Vagina (tissue), 2 donors: ENCODE measurements around the gene KIF26A. TPM values are rescaled to one million over a fixed set of nuclear protein-coding genes. Genes with fewer than 3 reads are reported as not detected.

Experiments
- DNase-seq, 2 donors: peaks; one replicate each; pipeline ENCODE4 v3.0.0-alpha.2; 2017; ENCODE audit errors: extremely low spot score in 2 of 2
- H3K27ac ChIP-seq: fragments of 200-600 bp; sonication (generic); one replicate; pipeline ENCODE4 v1.5.1; 2019
- H3K27me3 ChIP-seq: fragments of 200-600 bp; sonication (generic); one replicate; pipeline ENCODE4 v1.5.1; 2019
- H3K36me3 ChIP-seq, 2 donors: fragments of 200-600 bp; sonication (generic); one replicate each; pipeline ENCODE4 v1.5.1; 2017 to 2019
- H3K4me1 ChIP-seq: fragments of 200-600 bp; sonication (generic); one replicate; pipeline ENCODE4 v1.5.1; 2019
- H3K4me3 ChIP-seq, 2 donors: fragments of 200-600 bp; sonication (generic); 1 replicate in 1 of 2; 2 replicates in 1 of 2; pipeline ENCODE4 v1.5.1; 2016 to 2019
- H3K9me3 ChIP-seq: fragments of 200-600 bp; sonication (generic); one replicate; pipeline ENCODE4 v1.5.1; 2019
- CTCF ChIP-seq, 3 experiments: fragments of 450-650 bp in 2 of 3; fragments of 200-600 bp in 1 of 3; sonication (generic) in 1 of 3; IDR thresholded peaks; one replicate each; pipeline ENCODE4 v1.5.1; 2017 to 2019; ENCODE audit warnings: antibody characterized with exemption in 3 of 3, mild to moderate bottlenecking in 2 of 3, moderate library complexity in 2 of 3
- POLR2A ChIP-seq, 2 donors: fragments of 450-650 bp; IDR thresholded peaks; one replicate each; pipeline ENCODE4 v1.6.1; 2017; ENCODE audit warnings: antibody characterized with exemption in 2 of 2, mild to moderate bottlenecking in 2 of 2, moderate library complexity in 2 of 2
- POLR2AphosphoS5 ChIP-seq, 2 donors: sonication (generic); formaldehyde crosslinking; IDR thresholded peaks; one replicate each; pipeline ENCODE4 v1.9.0; 2017; ENCODE audit warnings: antibody characterized with exemption in 2 of 2, mild to moderate bottlenecking in 2 of 2, low read depth in 1 of 2; ENCODE audit not compliant: insufficient read depth in 1 of 2
- intact Hi-C: fragments of 100-400 bp; cut with DNase I; formaldehyde crosslinking; loops from one replicate; pipeline ENCODE4 v1.15.1; 2023
- total RNA-seq: library from RNA; depleted of rRNA; stranded (reverse); fragments of >200 nt; gene quantifications from one replicate; pipeline ENCODE4 v1.2.3, GENCODE V29; 2016

The KIF26A gene
- total RNA-seq, 1 donor from 2014 or later, result 2.7 TPM

- H3K4me1 ChIP-seq, result peaks cover 24% of the 10 kb centered on the region
- H3K36me3 ChIP-seq, result no peaks in the 10 kb centered on the region
- intact Hi-C loops, result no loop called here
- H3K27ac ChIP-seq, result peak overlapping the region; percentile 36
- no peaks in the 10 kb centered on the region for H3K27me3 ChIP-seq
- TF ChIP-seq CTCF (IDR thresholded peaks at IDR 0.05), result no peak
- TF ChIP-seq POLR2AphosphoS5 (IDR thresholded peaks at IDR 0.05; ENCODE audit: insufficient read depth in 1 of 2, low read depth in 1 of 2), result peak in 1 of 2 donors; percentile 28
- DNase-seq, result no peak
- H3K9me3 ChIP-seq, result no peaks in the 10 kb centered on the region
- H3K4me3 ChIP-seq, result no peak overlapping the region
Observed at GRCh38 chr14:104149617-104150135, 11.3 kb downstream of the KIF26A start.

GRCh38 chr14:104150136-104151025 is 12.0 kb downstream of the KIF26A start:
- DNase-seq, result no peak
- Histone ChIP-seq H3K36me3 (no peaks in the 10 kb centered on the region), H3K27ac (peak overlapping the region; percentile 36), H3K4me1 (peaks cover 24% of the 10 kb centered on the region), H3K9me3 (no peaks in the 10 kb centered on the region), H3K27me3 (no peaks in the 10 kb centered on the region), H3K4me3 (no peak overlapping the region)
- intact Hi-C loops, result no loop called here
- no peak for TF ChIP-seq POLR2AphosphoS5 (IDR thresholded peaks at IDR 0.05; ENCODE audit: insufficient read depth in 1 of 2, low read depth in 1 of 2)
- TF ChIP-seq POLR2A (IDR thresholded peaks at IDR 0.05), result no peak
- TF ChIP-seq CTCF (IDR thresholded peaks at IDR 0.05), result no peak

GRCh38 chr14:104151026-104151381 is 12.6 kb downstream of the KIF26A start:
- no peak for DNase-seq
- Histone ChIP-seq H3K9me3 (no peaks in the 10 kb centered on the region), H3K4me1 (peaks cover 24% of the 10 kb centered on the region), H3K27ac (no peak overlapping the region), H3K27me3 (no peaks in the 10 kb centered on the region), H3K36me3 (no peaks in the 10 kb centered on the region), H3K4me3 (no peak overlapping the region)
- TF ChIP-seq POLR2AphosphoS5 (IDR thresholded peaks at IDR 0.05; ENCODE audit: insufficient read depth in 1 of 2, low read depth in 1 of 2) (no peak), CTCF (IDR thresholded peaks at IDR 0.05) (no peak), POLR2A (IDR thresholded peaks at IDR 0.05) (no peak)
- intact Hi-C loops, result no loop called here

- DNase-seq, result no peak
- intact Hi-C loops, result no loop called here
- Histone ChIP-seq H3K27ac (no peak overlapping the region), H3K4me3 (no peak overlapping the region), H3K4me1 (peaks cover 24% of the 10 kb centered on the region), H3K27me3 (no peaks in the 10 kb centered on the region), H3K9me3 (no peaks in the 10 kb centered on the region), H3K36me3 (no peaks in the 10 kb centered on the region)
- TF ChIP-seq CTCF (IDR thresholded peaks at IDR 0.05) (no peak), POLR2A (IDR thresholded peaks at IDR 0.05) (no peak), POLR2AphosphoS5 (IDR thresholded peaks at IDR 0.05; ENCODE audit: insufficient read depth in 1 of 2, low read depth in 1 of 2) (no peak)
Observed at GRCh38 chr14:104151566-104152245, 13.3 kb downstream of the KIF26A start.

GRCh38 chr14:104152246-104152575 is 13.8 kb downstream of the KIF26A start:
- H3K4me1 ChIP-seq, result peaks cover 24% of the 10 kb centered on the region
- DNase-seq, result no peak
- intact Hi-C loops, result no loop called here
- no peaks in the 10 kb centered on the region for H3K36me3 ChIP-seq
- no peak overlapping the region for H3K27ac ChIP-seq
- TF ChIP-seq CTCF (IDR thresholded peaks at IDR 0.05), result no peak
- TF ChIP-seq POLR2A (IDR thresholded peaks at IDR 0.05), result no peak
- no peak for TF ChIP-seq POLR2AphosphoS5 (IDR thresholded peaks at IDR 0.05; ENCODE audit: insufficient read depth in 1 of 2, low read depth in 1 of 2)
- no peaks in the 10 kb centered on the region for H3K27me3 ChIP-seq
- H3K4me3 ChIP-seq, result no peak overlapping the region
- H3K9me3 ChIP-seq, result no peaks in the 10 kb centered on the region
